GM10847 (cell line): ENCODE measurements around the gene MAP4K4.

Experiments
- POLR2A ChIP-seq: IDR thresholded peaks from 2 replicates; pipeline ENCODE4 v1.6.1; 2011; ENCODE audit not compliant: insufficient read length; ENCODE audit errors: extremely low read depth

The MAP4K4 gene

DNA sequence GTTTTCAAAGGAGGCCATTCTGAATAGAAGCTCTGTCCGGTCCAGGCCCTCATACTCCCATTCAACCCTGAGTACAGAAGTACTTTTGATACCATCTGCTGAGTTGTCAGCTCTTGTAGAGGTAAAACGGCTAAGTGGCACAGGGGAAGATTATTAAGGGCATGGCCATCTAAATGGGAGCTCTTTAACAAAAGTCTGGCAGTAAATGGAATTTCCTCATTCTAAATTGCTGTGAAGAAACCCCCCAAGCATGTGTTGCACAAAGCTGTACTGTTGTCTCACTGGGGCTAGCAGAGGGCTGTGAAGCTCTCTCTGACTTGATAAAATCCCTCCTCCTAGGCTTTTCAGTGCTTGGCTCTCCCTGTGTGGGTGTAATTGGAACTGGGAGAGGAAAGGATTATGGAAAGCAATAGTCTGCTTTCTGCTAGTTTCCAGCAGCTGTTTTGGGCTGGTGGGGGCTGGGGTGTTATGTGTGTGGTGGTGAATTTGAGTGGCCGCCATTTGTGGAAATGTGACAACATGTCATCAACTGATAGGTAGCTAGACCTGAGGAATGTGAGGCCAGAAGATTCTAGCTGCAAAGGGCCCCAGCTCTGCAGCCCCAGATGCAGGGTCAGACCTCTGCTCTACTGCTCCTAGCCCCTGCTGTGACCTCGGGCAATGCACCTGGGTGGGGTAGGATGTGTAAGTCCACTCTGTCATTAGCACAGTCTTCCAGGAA, 65.1 kb downstream of the MAP4K4 start:
- TF ChIP-seq POLR2A = no peak

DNA sequence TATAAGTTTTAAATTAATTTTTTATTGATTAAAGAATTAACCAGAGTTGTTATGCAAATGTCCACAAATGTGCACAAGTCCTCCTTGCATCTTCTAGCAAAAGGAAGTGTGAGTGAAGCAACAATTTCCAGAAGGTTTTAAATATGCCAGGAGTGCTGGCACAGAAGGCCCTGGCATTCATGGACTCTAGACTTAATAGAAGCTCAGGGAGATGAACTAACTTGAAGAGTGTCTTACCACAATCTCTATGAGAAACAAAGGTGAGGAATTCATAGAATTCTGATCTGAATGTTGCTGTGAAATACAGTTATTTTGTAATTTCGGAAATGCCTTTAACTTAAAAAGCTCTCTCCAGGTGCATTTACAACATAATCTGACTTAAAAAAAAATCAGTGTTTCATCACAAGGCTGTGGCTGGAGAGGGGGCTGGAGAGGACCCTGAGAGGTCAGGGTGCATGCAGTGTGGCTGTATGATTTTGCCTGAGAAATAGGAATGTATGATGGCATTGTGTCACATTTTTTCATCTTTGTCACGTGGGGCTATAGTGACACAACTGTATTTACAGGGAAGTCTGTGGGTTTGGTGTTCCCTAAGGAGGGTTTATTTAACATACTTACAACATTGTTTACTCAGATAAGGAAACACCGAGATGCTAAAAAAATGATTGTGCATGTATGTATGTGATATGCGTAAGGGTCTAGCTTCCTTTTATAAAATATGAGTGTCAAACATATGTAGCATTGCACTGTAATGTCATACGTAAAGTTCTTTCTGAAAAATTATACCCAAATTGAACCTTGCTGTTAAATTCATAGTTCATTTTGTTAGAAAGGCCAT, 66.2 kb downstream of the MAP4K4 start:
- no peak for TF ChIP-seq POLR2A

DNA sequence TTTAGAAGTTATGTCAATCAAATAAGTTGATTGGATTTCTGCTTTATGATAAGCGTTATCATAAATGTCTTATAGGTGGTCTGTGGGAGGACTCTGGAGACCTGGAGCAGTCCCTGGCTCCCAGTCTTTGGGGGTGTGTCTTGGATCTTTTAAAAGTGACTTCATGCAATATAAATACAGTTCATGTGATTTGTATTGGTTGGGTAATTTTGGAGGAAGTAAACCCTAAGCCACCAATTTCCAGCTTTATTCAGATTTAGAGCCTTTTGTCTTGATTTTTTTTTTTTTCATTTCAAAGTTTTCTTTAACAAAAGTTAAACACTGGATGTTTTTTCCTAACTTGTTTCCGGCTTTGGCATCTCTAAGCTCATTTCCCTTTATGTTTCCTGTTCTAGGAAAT, 68.8 kb downstream of the MAP4K4 start:
- no peak for TF ChIP-seq POLR2A

DNA sequence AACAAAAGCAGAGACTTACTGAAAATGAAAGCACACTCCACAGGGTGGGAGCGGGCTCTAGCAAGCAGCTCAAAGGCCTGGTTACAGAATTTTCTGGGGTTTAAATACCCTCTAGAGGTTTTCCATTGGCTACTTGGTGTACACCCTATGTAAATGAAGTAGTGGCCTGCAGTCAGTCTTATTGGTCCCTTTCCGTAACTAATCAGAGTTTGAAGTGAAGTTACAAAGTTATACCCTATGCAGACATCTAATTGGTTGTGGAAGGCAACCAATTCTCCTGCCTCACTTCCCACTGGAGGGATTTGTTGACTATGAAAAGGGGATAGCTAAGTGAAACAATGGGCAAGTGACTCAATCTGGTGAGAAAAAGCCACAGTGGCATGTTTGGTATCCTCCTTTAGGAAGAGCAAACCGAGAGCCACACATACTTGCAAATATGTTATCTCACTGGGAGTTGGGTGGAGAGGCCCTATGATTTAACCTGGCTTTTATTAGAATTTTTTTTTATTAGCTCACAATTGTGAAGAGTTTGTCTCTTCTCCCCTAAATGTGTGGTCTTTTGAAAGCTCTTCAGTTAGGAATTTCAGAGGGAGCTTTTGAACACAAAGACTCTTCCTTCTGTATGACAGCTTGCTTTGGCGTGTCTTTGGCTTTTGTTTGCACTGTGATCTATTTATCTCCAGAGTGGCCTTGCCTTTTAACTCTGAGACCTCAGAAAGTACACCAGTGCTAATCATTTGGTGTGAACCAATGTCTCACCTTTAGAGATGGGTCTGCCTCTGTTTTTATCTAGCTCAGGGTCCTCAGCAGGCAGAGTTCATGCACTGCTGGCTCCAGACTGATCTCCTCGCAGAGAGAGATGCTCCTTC, 69.6 kb downstream of the MAP4K4 start:
- no peak for TF ChIP-seq POLR2A

DNA sequence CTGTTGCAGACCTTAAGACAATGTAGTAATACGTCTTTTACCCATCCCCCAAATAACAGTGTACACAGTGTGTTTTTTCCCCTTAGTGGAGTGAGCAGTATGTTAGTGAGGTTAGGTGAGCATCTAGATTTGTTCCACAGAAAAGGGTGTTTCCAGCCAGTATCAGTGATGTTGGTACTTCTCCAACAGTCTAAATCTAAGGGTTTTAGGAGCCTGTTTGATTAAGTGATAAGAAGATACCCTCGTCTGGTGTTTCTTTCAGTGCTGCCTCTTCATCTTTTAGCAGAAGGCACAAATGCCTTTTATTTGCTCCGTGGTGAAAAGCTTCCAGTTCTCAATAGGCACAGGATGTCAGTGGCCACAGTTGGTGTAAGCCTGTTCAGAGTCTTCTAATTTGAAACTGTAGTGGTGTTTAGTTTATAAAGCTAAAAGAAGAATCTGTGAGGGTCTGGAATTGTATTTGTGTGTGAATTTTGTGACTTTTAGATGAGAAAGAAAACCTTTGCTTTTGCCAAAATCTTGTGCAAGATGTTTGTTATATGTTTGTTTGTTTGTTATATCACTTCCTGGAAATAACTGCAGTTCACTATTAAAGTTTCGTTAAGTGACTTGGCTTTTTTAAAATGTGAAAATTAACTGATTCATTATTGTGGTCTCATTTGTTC, 71.2 kb downstream of the MAP4K4 start:
- no peak for TF ChIP-seq POLR2A

DNA sequence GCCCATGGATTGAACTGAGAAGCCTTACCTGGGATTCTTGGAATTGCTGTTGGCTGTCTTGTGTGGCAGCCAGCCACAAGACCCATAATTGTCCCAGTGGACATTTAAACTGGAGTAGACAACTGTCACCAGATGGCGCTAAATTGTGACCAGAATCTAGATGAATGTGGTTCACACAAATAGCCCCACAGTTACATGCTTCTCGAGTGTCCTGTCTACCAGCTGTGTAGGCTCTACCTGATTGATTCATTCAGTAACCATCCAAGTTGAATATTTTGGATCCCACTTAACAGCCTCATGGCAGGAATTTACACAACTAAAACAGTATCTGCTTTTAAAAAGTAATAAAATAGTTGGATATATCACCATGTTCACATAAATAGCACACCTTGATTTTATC, 73.2 kb downstream of the MAP4K4 start:
- no peak for TF ChIP-seq POLR2A

DNA sequence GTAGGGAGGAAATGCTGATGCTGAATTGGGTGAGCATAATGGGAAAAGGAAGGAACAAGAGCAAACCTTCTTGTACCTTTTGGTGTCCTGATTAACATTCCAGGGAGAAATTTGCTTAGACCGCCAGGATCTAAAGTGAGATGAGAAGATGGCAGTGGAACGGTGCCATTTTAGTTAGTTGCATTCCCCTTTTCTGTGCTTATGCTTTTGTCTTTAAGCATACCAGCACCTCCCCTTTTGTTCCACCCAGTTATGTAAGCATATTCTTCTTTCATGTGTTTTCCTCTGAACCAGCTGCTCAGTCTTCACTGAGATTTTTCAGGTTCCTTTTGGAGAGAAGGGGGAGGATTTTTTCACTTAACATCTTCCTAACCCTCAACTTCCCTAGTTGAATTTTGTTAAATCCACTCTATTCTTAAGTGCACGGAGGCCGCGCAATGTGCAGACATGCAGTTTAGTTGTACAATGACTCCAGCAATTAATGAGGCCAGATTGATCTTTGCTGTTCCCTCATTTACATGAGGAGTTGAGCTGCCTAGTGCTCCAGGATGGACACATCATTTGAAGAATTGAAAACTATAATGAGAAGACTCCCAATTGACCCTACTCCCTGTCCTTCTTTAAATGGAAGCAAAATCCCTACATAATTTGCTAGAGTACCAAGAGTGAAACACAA, 73.9 kb downstream of the MAP4K4 start:
- TF ChIP-seq POLR2A = no peak

DNA sequence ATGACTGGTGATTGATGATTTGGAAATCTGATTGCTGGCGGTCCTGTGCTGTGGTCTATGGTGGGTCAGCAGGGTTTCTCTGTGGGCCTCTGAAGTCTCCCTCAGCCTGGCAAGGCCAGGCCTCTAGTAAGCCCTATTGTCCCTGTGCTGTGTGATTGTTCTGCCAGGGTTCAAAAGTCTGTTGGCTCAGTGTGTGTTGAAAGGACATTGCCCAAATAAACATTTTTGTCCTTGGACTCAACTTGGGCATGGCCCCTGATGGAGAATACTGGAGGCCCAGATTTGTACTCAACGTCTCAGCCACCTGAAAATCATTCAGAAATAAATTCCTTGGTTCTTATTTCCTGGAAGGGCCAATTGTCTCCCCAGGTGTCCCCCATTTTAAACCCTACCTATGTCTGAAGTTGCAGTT, 74.4 kb downstream of the MAP4K4 start:
- no peak for TF ChIP-seq POLR2A

DNA sequence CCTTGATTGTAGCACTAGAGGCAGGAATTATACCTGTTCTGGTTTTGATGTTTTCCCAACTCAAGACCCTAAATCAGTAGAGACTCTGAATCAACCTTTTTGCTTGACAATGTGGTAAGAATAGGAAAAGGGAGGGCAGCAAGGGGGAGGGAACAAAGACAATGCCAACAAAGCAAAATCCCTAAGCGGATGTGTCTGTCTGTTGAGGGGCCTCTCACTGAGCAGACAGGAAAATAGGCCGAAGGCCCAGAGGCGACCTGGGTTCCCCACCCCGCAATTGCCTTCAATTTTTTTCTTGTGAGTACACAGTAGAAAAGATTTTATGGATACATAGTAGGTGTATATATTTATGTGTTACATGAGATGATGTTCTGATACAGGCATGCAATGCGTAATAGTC, 75.6 kb downstream of the MAP4K4 start:
- no peak for TF ChIP-seq POLR2A

DNA sequence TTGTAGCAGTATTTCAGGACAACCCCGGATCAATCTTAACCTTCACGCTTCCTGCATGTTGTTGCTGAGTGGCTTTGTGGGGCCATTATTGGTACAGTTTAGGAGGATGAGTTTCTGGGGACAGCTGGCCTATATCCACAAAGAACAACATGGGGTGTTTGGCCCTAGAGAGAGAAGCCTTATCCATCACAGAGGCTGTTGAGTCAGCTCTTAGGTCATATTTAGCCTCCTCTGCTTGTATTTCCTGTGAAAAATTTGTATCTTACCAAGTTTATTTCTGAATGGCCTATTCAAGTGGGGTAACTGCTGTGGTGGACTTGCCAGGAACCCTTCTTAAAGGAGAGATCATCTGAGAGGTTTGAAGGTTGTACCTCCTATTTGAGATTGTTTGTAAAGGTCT, 77.6 kb downstream of the MAP4K4 start:
- TF ChIP-seq POLR2A = no peak

DNA sequence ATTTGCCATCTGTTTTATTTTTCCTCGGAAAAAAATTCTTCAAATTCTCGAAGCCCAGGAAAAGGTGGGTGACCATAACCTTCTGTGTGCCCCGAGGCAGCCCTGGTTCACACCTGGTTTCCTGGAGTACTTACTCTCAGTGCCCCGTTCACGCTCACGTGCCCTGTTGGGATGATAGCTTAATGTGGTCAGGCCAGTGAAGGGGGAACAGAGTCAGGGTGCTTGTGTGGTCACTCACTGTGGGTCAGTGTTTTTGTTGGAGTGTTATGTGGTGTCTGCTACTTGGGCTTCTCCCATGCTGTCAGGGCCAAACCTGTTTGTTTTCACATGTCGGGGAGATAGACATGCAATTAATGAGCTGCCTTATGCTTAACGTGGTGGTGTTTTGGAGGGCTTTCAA, 78.1 kb downstream of the MAP4K4 start:
- TF ChIP-seq POLR2A = no peak

DNA sequence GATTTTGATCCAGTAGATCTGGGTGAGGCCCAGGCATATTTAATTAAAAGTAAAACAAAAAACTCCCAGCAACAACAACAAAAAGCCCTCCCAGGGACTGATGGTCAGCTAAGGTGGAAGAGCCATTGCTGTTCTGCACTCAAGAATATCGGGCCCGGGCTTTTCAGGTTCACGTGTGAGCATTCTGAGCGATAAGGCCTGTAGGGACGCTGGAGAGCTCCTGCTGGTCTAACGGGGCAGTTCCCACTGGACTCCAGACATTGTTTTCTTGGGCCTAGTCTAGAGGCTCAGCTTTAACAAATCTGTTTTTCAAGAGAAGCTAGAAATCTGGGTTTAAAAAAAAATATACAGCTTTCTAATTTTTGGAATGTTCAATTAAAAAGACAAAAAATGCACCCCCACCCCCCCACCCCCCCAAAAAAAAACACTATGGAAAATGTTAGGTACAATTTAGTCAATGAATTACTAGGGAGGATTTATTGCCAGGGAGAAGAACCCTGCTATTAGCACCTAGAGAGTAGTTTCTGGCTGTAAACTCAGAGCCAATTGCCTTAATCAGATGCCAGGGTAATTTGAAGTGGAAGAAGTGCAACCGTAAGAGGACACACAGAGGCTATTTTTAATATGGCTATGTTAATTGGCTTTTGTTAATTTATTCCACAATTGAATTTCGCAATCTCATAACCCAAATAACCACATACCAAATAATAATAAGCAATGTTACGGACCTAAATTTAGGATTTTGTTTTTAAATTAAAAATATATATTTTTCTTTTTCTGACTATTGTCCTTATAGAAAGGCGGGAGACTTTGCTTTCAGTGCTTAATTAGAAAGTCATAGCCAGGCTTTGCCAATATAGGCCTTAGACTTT, 78.9 kb downstream of the MAP4K4 start:
- no peak for TF ChIP-seq POLR2A

DNA sequence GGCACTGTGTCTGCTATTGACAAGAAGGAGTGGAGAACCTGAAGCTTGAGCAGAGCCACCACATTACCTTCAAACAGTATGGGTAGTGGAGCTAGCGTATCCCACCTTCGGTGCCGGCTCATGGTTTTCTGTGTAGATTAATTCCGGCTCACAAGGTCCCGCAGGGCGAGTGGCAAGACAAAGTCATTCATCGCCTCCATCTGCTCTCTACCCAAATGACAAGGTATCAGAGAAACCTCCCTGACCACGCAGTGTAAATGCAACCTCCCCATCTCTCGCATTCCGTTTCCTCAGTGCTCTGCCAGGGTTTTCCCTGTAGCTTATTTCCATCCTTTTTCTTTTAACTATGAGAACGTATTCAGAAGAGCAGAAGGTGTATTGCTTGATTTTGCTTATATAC, 79.8 kb downstream of the MAP4K4 start:
- no peak for TF ChIP-seq POLR2A

DNA sequence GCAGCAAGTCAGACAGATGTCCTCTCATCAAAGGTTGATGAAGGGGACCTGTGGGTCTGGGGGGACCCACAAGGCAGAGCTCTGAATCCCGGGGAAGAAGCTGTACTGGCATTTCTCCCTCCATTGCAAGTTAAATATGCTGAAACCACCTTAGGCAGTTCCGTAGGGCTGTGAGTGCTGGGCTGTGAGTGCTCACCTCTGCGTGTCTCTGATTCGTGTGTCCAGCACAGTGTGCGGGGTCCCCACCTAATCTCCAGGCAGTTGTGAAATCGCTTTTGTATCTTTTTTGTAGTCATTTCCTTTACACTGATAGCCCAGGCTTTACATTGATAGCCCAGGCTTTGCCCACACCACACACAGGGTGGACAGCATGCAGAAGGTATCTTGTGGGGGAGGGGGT, 80.6 kb downstream of the MAP4K4 start:
- TF ChIP-seq POLR2A = no peak
